Smooth muscle cell of the brain vasculature (primary cell): ENCODE results near the gene USP14.

Source experiments
- DNase-seq: peaks from one replicate; pipeline ENCODE4 v3.0.0-alpha.2; 2012; ENCODE audit warnings: low read depth, low spot score

Gene USP14

DNA sequence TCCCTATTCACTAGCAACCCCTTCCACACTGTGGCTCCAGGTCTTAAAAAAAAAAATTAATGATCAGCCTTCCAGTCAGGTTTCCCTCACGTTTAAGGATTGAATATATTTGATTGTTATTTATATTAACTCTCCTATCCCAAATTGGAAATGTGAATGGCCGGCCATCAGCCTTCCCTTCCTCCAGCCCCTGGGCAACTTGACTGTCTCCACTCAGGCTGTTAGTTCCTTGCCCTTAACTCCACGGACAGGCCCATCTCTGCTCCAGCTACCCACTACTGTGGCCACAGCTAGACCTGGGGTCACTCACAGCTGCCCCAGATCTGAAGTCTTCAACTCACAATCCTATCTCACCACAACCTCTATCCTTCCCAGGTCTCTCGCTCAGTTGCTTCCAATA is 69.5 kb downstream of the USP14 start:
- no peak for DNase-seq

DNA sequence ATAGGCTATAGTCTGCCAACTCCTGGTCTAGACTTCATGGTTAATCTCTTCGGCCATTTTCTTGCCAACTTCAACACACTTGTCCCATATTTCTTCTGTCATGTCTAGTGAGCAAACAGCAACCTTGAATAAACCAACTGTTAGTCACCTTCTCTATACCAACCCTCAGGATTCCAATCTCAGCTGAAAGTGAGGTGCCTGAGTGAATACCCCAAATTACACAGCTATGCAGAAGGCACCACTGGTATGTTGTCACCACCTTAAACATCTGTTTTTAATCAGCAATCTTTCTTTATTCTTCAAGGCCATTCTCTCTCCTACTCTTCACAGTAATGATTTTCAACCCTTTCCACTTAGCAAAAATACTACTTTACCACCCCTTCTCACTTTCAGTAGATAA is 70.2 kb downstream of the USP14 start:
- DNase-seq, result no peak

DNA sequence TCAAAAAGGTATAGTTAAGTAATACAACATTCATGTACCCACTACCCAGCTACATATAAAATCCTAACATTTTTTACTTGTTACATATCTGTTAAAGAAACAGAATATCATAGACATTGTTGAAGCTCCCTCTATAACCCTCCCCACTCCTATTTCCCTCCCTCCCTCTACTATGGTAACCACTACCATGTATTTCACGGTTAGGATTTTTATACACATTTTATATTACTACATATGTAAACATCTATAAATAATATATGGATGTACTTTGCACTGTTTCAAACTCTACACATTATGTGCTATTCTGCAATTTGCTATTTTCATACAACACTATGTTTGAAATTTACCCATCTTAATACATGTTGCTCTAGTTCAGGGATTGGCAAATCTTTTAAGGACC is 73.2 kb downstream of the USP14 start:
- no peak for DNase-seq

DNA sequence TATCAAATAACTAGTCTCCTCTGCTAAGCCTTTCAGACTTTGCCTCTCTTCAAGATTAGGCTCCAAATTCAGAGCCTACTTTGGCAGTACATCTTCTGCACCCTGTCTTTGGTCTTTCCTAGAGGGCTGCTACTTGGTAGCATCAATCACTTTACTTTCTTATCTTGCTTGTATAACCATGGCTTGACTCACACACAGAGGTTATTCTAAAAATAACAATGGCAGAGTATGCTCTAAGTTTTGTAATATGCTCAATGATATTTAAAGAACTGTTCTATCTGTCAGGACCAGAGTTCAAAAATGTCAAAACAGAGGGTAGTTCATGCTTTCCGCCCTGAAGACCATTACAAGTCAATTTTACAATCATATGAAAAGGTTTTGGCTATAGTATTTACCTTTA is 81.8 kb downstream of the USP14 start:
- no peak for DNase-seq

DNA sequence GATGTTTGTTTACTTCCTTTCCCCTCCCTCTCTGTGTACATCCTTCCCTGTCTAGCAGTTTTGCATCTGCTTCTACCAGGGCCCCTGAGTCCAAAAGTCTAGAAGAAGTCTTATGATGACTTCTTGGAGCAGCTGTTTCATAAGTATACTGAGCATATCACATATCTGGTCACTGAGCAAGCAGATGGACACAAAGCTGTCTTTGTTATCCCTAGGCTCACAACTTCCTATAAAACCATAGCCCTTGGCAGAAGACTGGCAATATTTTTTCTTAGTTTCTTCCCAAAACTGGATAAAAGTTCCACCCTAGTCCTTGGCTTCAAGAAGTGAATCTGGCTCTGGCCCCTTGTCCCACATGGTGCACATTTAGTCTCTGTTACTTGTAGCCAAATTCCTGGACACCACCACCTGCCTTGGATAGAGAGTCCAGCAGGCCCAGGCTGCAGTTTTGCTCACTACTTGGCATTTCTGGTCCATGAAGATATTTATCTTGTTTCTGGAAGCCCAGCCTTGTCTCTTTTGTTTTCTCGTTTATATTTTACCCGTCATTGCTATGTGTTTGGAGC is 87.0 kb downstream of the USP14 start:
- DNase-seq, result no peak

DNA sequence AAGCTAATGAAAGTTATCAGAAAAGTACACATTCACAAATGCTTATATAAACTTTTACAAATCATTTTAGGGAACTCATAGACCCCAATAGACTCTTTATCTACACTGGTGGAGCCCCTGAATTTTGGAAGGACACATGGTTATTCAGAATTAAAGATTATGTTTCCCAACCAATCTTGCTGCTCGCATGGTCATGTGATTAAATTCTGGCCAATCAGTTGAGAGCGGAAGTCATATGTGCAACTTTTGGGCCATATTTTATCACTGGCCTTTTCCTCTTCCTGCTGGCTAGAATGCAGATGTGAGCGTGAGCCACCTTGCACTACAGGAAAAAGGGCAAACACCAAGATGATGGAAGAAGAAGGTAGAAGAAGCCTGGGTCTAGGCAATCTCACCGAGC is 89.7 kb downstream of the USP14 start:
- no peak for DNase-seq

DNA sequence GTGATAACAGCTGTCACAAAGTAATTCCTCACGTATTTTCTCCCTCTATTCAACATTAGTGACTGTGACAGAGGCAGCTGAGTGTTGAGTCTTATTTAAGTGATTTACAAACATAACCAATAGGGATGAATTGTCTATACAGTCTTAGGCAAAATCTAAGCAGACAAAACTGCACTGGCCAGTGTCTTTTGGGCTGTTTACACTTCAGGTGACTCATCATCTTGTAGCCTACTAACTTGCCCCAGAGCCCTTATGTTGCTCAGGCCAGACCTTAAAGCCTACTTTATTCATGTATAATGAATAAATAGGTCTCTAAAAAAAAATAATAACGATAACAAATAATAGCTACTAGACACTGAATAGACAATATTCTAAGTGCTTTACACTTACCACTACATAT is 92.3 kb downstream of the USP14 start:
- DNase-seq, result no peak

DNA sequence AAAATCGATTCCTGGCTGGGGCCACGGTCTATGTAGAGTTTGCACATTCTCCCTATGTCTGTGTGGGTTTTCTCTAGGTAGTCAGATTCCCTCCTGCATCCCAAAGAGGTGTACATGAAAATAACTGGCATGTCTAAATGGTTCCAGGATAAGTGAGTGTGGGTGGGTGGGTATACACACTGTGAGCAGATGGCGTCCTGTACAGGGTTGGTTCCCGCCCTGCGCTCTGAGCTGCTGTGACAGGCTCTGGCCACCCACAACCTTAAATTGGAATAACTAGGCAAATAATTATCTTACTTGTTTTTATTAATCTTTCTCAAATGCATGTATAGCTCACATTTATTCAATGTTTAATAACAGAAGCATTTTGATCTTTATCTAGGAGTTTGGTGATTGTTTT is 93.2 kb downstream of the USP14 start:
- DNase-seq, result no peak

DNA sequence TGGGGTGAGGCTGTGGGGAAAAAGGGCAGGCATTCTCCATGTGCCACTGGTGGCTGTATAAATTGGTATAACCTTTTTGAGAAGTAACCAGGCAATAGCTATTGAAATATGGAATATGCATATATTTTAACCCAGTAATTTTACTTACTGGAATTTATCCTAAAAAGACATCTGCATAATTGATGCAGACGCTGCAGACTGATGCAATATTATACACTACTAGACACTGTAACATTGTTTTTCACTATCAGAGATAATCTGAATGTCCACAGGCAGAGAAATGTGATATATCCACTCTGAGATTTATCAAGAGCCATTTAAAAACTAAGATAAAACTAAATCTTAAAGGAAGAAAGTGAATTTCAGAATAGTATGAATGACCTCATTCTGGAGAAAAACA is 94.8 kb downstream of the USP14 start:
- no peak for DNase-seq

DNA sequence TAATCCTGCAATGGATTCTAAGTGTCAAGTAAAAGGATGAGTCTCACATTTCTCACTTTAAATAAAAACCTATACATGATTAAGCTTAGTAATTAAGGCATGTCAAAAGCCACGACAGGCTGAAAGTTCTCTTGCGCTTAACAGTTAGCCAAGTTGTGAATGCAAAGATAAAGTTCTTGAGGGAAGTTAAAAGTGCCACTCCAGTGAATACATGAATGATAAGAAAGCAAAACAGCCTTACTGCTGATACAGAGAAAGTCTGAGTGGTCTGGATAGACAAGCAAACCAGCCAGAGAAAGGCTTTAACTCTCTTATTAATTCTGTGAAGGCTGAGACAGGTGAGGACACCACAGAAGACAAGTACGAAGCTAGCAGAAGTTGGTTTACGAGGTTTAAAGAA is 96.8 kb downstream of the USP14 start:
- no peak for DNase-seq

DNA sequence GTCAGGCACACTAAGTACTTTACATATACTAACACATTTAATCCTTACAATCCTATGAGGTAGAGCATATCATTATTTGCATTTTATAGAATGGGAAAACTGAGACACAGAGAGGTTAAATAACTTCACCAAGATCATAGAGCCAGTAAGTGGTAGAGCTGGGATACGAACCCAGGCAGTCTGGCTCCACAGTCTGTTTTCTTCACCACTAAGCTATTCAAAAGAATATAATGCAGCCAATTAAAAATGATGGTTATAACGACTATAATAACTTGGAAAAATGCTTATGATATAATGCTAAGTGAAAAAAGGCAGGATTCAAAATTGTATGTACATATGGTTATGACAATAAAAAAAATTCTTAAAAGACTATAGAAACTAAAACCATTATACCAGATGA is 102.2 kb downstream of the USP14 start:
- DNase-seq, result no peak

DNA sequence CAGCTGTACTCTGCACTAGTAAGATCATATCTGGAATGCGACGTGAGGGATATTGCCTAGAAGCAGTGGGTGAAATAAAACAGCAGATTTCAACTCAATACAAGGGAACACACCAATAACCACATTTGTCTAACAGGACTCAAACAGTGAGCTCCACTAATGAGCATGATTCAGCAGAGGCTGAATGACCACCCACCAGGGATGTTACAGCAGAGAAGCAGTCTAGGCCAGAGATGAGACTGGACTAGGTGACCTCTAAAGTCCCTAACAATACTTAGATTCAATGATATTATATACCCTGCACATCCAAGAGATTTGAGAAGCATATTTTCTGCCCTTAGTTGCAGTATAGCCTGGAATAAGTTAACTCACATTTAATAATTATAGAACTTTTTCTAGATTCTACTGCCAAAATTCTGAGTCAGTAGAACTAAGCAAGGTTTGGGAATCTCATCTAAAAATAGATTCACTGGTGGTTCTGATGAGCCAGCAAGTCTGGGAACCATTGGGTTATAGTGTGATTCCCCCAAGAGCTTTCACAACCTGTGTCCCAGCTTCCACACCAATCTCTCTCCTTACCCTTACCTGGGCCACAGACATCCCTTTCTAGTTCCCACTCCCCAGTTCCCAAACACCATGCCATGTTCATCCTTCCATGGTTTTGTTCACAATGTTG is 103.2 kb downstream of the USP14 start:
- no peak for DNase-seq
